Neural crest cell (in vitro differentiated cells): ENCODE measurements around the gene ARPC5L. TPM values are rescaled to one million over a fixed set of nuclear protein-coding genes. Genes with fewer than 3 reads are reported as not detected.
A peak's percentile ranks its signal among the peaks of the same experiment; 100 is the strongest.

Experiments used
- DNase-seq: peaks from one replicate; pipeline ENCODE4 v3.0.0; 2021; ENCODE audit warnings: low read depth, mixed read lengths, low spot score
- H3K27ac Mint-ChIP-seq: one replicate; pipeline ENCODE4 v1.8.0; 2021; ENCODE audit warnings: mild to moderate bottlenecking, mixed read lengths; ENCODE audit not compliant: unreplicated experiment
- H3K27me3 Mint-ChIP-seq: 2 replicates; pipeline ENCODE4 v1.8.0; 2021; ENCODE audit warnings: low read depth, mild to moderate bottlenecking, mixed read lengths
- H3K36me3 Mint-ChIP-seq: 2 replicates; pipeline ENCODE4 v1.8.0; 2021; ENCODE audit warnings: low read depth, mild to moderate bottlenecking, mixed read lengths
- H3K4me1 Mint-ChIP-seq: 2 replicates; pipeline ENCODE4 v1.8.0; 2021; ENCODE audit warnings: mixed read lengths
- H3K4me3 Mint-ChIP-seq: one replicate; pipeline ENCODE4 v1.8.0; 2021; ENCODE audit warnings: mild to moderate bottlenecking, mixed read lengths
- H3K9me3 Mint-ChIP-seq: 2 replicates; pipeline ENCODE4 v1.8.0; 2021; ENCODE audit warnings: mixed read lengths
- total RNA-seq: library from RNA; stranded (reverse); gene quantifications from 2 replicates; pipeline ENCODE4 v1.2.1, GENCODE V29; 2021
- TF ChIP-seq, protein P1 (sequence below): fragments of 200-600 bp; sonication (generic); conservative IDR thresholded peaks from 2 replicates; pipeline ENCODE4 v1.5.0; 2021; ENCODE audit warnings: antibody characterized with exemption, mild to moderate bottlenecking

The ARPC5L gene
- total RNA-seq, 1 donor from 2014 or later = 42.1 TPM

DNA sequence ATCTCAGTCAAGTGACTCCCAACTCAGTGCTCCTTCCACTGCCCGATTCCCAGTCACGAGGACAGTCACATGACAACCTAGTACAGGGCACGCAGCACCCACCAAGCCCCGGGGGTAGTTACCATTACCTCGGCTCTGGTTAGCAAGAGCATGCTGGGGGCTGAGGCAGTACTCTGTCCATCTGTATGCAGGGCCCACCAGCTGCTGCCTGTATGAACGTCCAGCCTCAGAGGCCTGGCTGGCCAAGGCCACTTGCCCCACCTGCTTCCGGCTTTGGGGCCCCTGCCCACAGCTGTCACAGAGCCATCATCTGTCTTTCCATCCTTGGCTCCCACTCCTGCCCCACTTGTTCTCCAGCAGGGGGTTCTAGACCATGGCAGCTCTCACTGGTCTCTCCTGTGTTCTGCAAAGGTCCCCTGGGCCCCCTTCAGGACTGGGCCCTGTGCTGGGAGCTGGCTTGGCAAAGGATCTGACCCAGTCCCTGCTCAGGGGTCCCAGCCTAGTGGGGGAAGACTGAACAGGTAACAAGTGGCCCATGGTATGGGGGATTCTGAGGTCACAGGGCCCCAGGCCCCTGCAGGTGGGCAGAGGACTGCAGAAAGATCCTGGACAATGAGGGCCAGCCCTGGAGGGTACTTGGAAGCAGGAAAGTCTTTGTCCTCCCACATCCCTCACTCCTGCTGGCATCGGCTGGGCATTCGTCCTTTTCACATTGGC is 3.4 kb upstream of the ARPC5L start:
- no peak for DNase-seq
- Mint-ChIP-seq H3K27ac (no peak overlapping the region), H3K4me3 (peak overlapping the region; percentile 95), H3K27me3 (peaks cover 5% of the 10 kb centered on the region), H3K4me1 (peaks cover 39% of the 10 kb centered on the region), H3K36me3 (peaks cover 21% of the 10 kb centered on the region), H3K9me3 (no peaks in the 10 kb centered on the region)
- TF ChIP-seq, protein P1, sequence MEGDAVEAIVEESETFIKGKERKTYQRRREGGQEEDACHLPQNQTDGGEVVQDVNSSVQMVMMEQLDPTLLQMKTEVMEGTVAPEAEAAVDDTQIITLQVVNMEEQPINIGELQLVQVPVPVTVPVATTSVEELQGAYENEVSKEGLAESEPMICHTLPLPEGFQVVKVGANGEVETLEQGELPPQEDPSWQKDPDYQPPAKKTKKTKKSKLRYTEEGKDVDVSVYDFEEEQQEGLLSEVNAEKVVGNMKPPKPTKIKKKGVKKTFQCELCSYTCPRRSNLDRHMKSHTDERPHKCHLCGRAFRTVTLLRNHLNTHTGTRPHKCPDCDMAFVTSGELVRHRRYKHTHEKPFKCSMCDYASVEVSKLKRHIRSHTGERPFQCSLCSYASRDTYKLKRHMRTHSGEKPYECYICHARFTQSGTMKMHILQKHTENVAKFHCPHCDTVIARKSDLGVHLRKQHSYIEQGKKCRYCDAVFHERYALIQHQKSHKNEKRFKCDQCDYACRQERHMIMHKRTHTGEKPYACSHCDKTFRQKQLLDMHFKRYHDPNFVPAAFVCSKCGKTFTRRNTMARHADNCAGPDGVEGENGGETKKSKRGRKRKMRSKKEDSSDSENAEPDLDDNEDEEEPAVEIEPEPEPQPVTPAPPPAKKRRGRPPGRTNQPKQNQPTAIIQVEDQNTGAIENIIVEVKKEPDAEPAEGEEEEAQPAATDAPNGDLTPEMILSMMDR = no peak

DNA sequence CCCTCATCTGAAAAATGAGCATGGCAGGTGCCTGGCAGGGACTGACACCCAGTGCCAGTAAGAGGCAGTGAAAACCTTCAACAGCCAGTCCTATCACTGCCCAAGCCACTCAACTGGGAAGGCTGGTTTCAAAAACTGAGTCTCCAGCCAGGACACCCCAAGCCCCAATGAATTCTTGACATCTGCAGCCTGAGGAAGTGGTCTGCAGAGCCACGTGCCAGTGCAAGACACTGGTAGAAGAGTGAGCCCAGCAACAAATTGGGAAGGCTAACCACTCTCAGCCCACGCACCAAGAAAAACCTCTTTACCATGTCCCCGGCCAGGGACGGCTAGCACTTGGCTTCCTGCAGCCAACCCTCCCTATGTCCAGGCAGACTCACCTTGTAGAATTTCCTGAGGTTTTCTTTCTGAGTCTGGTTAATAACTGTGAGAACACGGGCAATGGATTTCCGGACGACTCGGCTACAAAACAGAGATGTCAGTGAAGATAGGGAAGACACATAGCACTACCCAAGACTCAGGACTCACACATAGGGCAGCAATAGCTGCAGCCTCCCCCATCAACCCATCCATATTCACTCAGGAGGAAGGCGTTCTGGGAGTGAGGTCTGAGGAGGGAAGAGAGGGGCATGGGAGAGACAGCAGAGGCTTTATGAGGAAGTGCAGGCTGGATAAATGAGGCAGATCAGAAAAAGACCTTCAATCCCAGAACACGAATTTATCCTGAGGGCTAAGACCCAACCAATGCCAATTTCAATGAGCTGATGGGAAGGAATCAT is 1.9 kb upstream of the ARPC5L start:
- Mint-ChIP-seq H3K4me1 (peaks cover 40% of the 10 kb centered on the region), H3K36me3 (peaks cover 21% of the 10 kb centered on the region), H3K9me3 (no peaks in the 10 kb centered on the region), H3K4me3 (peak overlapping the region; percentile 95), H3K27ac (peak overlapping the region; percentile 83), H3K27me3 (peaks cover 3% of the 10 kb centered on the region)
- TF ChIP-seq, protein P1 = no peak
- no peak for DNase-seq

DNA sequence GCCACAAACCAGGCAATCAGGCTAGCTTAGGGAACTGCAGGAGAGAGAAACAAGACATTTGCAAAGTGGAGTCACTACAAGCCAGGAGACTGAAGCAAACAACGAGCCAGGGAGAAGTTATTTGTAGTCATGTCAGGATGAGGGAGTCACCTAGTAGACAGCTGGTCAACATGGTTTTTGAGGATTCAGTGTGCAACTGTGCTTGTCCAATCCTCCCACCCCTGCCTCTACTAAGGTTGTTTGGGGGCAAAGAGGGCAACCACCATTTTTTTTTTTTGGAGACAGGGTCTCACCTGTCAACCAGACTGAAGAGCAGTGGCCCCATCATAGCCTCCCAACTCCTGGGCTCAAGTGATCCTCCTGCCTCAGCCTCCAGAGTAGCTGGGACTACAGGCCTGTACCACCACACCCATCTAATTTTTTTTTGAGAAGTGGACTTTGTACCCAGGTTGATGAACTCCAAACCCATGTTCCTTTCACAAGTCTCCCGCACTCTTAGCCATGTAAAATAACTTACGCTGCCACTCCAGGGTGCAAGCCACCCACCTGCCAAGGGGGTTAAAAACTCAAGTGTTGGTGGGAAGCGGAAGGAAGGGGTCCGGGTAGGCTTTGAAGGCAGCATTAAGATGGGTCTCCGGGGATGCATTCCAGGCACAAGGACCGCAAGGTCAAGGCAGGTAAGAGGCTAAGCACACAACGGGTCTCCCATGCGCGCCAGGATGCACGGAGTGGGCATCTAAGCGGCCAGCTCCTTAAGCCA is 1.2 kb upstream of the ARPC5L start:
- DNase-seq = no peak
- Mint-ChIP-seq H3K36me3 (peaks cover 21% of the 10 kb centered on the region), H3K27me3 (no peaks in the 10 kb centered on the region), H3K9me3 (no peaks in the 10 kb centered on the region), H3K4me3 (peak overlapping the region; percentile 95), H3K27ac (peak overlapping the region; percentile 94), H3K4me1 (peaks cover 37% of the 10 kb centered on the region)
- TF ChIP-seq, protein P1 = no peak

DNA sequence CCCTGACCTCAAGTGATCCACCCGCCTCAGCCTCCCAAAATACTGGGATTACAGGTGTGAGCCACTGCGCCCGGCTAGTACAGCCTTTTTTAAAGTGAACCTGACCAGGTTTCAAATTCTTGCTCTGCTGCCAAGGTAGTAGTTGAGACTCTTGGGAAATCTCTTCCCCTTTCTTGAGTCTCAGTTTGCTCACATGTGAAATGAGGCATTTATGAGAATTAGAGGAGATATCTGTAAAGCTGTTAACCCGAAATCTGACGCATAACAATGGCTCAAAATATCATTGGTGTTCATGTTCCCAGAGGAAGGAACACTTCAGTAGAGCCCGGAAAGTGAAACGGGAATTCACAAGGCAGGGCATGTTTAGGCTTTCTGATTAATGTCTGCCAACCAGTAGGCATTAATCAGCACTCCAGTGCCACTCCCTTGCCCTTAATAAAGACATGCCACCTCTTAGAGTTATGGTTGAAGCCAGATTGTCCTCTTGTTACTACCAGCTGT is 1.5 kb downstream of the ARPC5L start:
- no peaks in the 10 kb centered on the region for H3K9me3 Mint-ChIP-seq
- no peak for DNase-seq
- H3K27me3 Mint-ChIP-seq = no peaks in the 10 kb centered on the region
- H3K4me3 Mint-ChIP-seq = peak overlapping the region; percentile 87
- H3K36me3 Mint-ChIP-seq = peaks cover 17% of the 10 kb centered on the region
- H3K27ac Mint-ChIP-seq = no peak overlapping the region
- peaks cover 44% of the 10 kb centered on the region for H3K4me1 Mint-ChIP-seq
- TF ChIP-seq, protein P1 = no peak
